Measurements from ENCODE around the gene PLOD3.

GRCh38 chr7:101173752-101174244, 43.6 kb downstream of the PLOD3 start:
- TF ChIP-seq EZH2 (IDR thresholded peaks at IDR 0.05; ENCODE audit: borderline replicate concordance, low read length) (no peak), CTCF (IDR thresholded peaks at IDR 0.05; ENCODE audit: low read length) (no peak)
